Panc1 (cell line): ENCODE measurements around the gene SRSF7. TPM values are rescaled to one million over a fixed set of nuclear protein-coding genes. Genes with fewer than 3 reads are reported as not detected.

Source experiments
- ATAC-seq: fragments of 200-7000 bp; cut with Tn5 transposase; 2 replicates; pipeline ENCODE4 v1.9.1; 2020; ENCODE audit warnings: mild to moderate bottlenecking, moderate library complexity
- BruUV-seq: library from RNA; stranded (reverse); fragments of 400-500 nt; replicated peaks from 2 replicates; lab custom pipeline; 2021; lab: Mats Ljungman, UMichigan
- CTCF ChIA-PET: fragments of 300-600 bp; sonication (Branson Sonifier 250); formaldehyde crosslinking; loops from one replicate; lab custom pipeline; 2022; ENCODE audit warnings: antibody characterized with exemption; lab: Charles Lee
- POLR2A ChIA-PET: fragments of 300-600 bp; sonication (Branson Sonifier 250); formaldehyde crosslinking; loops from one replicate; lab custom pipeline; 2022; ENCODE audit warnings: antibody characterized with exemption; lab: Charles Lee
- DNase-seq: peaks from one replicate; pipeline ENCODE4 v3.0.0-alpha.2; 2010; ENCODE audit warnings: low read depth, low spot score
- H3K27ac ChIP-seq: 2 replicates; pipeline ENCODE4 v1.5.1; 2011; ENCODE audit warnings: mild to moderate bottlenecking, low read length, inconsistent platforms
- H3K27me3 ChIP-seq: fragments of 200-500 bp; sonication (Bioruptor generic); 2 replicates; pipeline ENCODE4 v1.6.0; 2014; ENCODE audit warnings: low read length, inconsistent platforms; ENCODE audit not compliant: control insufficient read depth, insufficient read depth
- H3K36me3 ChIP-seq: fragments of 200-500 bp; sonication (Bioruptor generic); 2 replicates; pipeline ENCODE4 v1.5.1; 2014; ENCODE audit warnings: inconsistent platforms, mild to moderate bottlenecking, low read length, moderate library complexity; ENCODE audit not compliant: control insufficient read depth, insufficient read depth
- H3K4me1 ChIP-seq: 2 replicates; pipeline ENCODE4 v1.5.1; 2011; ENCODE audit warnings: inconsistent platforms, mild to moderate bottlenecking, low read length, moderate library complexity; ENCODE audit not compliant: control insufficient read depth, insufficient read depth
- H3K4me3 ChIP-seq, 2 experiments: 2 replicates each; pipeline ENCODE4 v1.5.1; 2011 to 2012; ENCODE audit warnings: low read depth in 2 of 2, low read length in 2 of 2, mild to moderate bottlenecking in 2 of 2, inconsistent platforms in 1 of 2, moderate library complexity in 1 of 2
- H3K9me3 ChIP-seq: fragments of 200-500 bp; sonication (Bioruptor generic); 2 replicates; pipeline ENCODE4 v1.5.1; 2014; ENCODE audit warnings: low read depth, mild to moderate bottlenecking, inconsistent platforms, low read length, moderate library complexity; ENCODE audit not compliant: control insufficient read depth, insufficient read depth
- CTCF ChIP-seq: fragments of 450-650 bp; IDR thresholded peaks from 2 replicates; pipeline ENCODE4 v1.5.1; 2017; ENCODE audit warnings: mild to moderate bottlenecking
- POLR2AphosphoS5 ChIP-seq: IDR thresholded peaks from 2 replicates; pipeline ENCODE4 v1.6.1; 2012; ENCODE audit warnings: mild to moderate bottlenecking, low read depth, low read length, moderate library complexity
- REST ChIP-seq, 2 experiments: IDR thresholded peaks; 2 replicates each; pipeline ENCODE4 v1.6.1; 2011 to 2012; ENCODE audit warnings: low read depth in 2 of 2, control low read depth in 1 of 2, low read length in 1 of 2, mild to moderate bottlenecking in 1 of 2, moderate library complexity in 1 of 2; ENCODE audit not compliant: insufficient read depth in 1 of 2
- SIN3A ChIP-seq: IDR thresholded peaks from 2 replicates; pipeline ENCODE4 v1.6.1; 2012; ENCODE audit warnings: low read depth, mild to moderate bottlenecking, low read length, moderate library complexity, borderline replicate concordance; ENCODE audit not compliant: insufficient read depth
- TCF7L2 ChIP-seq: IDR thresholded peaks from 2 replicates; pipeline ENCODE4 v1.6.1; 2011; ENCODE audit warnings: mild to moderate bottlenecking, low read depth, low read length, inconsistent platforms
- in situ Hi-C: cut with HindIII; loops from 2 replicates; pipeline ENCODE4 v1.10.0; 2016; ENCODE audit warnings: low sequenced_read_pairs, low pct_unique_long_range_greater_than_20kb
- intact Hi-C: fragments of 100-400 bp; cut with micrococcal nuclease; formaldehyde crosslinking; loops from one replicate; pipeline ENCODE4 v1.10.0; 2022; ENCODE audit not compliant: unreplicated experiment
- total RNA-seq: library from RNA; stranded (reverse); gene quantifications from one replicate; pipeline ENCODE4 v1.2.1, GENCODE V29; 2021; ENCODE audit not compliant: unreplicated experiment

SRSF7 gene
- total RNA-seq, 1 experiment from 2014 or later, result 220 TPM

GRCh38 chr2:38765149-38765548 is 14.0 kb upstream of the SRSF7 start:
- DNase-seq (no peak), ATAC-seq (no peak)
- H3K27ac ChIP-seq, result no peak overlapping the region
- H3K36me3 ChIP-seq, result no peaks in the 10 kb centered on the region
- CTCF ChIA-PET, result no interaction called here
- POLR2A ChIA-PET, result interaction anchor here (0.5 kb wide), 1 partner anchor 14 kb away, joined by 5 read pairs; no protein-coding TSS in a partner anchor
- H3K4me3 ChIP-seq, result no peak overlapping the region
- in situ Hi-C loops, result no loop called here
- H3K27me3 ChIP-seq, result no peaks in the 10 kb centered on the region
- no TSS peak for BruUV-seq
- intact Hi-C loops, result no loop called here
- no peaks in the 10 kb centered on the region for H3K4me1 ChIP-seq
- H3K9me3 ChIP-seq, result no peaks in the 10 kb centered on the region
- TF ChIP-seq SIN3A (no peak), REST (IDR thresholded peaks at IDR 0.05; ENCODE audit: insufficient read depth in 1 of 2, low read depth in 2 of 2, low read length in 1 of 2) (no peak), CTCF (no peak), TCF7L2 (no peak), POLR2AphosphoS5 (no peak)

GRCh38 chr2:38763728-38764127 is 12.6 kb upstream of the SRSF7 start:
- Histone ChIP-seq H3K4me3 (no peak overlapping the region), H3K27ac (no peak overlapping the region), H3K27me3 (no peaks in the 10 kb centered on the region), H3K9me3 (no peaks in the 10 kb centered on the region), H3K4me1 (no peaks in the 10 kb centered on the region), H3K36me3 (no peaks in the 10 kb centered on the region)
- POLR2A ChIA-PET, result no interaction called here
- no peak for TF ChIP-seq REST (IDR thresholded peaks at IDR 0.05; ENCODE audit: insufficient read depth in 1 of 2, low read depth in 2 of 2, low read length in 1 of 2)
- TF ChIP-seq SIN3A, result no peak
- TF ChIP-seq POLR2AphosphoS5, result no peak
- TF ChIP-seq CTCF, result no peak
- TF ChIP-seq TCF7L2, result no peak
- intact Hi-C loops (no loop called here), in situ Hi-C loops (no loop called here)
- CTCF ChIA-PET, result no interaction called here
- ATAC-seq (no peak), DNase-seq (no peak)
- no TSS peak for BruUV-seq
